ENCODE data around the gene POLR2E.

DNA sequence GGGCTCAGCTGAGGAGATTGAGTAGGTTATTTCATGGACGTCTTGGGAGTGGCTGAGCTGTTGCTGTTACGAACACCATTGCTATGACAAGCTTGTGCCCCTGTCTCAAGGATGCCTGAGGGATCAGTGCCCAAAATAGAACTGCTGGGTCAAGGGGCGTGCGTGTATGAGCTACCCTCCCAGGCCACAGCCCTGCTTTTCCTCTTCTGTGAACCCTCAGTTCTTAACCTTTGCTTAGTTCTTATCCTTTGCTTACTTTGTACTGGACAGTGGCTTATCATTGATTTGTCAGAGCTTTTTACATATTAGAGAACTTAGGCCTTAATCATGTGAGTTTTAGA lies 19.2 kb downstream of the POLR2E start:
- TF ChIP-seq, protein P1, sequence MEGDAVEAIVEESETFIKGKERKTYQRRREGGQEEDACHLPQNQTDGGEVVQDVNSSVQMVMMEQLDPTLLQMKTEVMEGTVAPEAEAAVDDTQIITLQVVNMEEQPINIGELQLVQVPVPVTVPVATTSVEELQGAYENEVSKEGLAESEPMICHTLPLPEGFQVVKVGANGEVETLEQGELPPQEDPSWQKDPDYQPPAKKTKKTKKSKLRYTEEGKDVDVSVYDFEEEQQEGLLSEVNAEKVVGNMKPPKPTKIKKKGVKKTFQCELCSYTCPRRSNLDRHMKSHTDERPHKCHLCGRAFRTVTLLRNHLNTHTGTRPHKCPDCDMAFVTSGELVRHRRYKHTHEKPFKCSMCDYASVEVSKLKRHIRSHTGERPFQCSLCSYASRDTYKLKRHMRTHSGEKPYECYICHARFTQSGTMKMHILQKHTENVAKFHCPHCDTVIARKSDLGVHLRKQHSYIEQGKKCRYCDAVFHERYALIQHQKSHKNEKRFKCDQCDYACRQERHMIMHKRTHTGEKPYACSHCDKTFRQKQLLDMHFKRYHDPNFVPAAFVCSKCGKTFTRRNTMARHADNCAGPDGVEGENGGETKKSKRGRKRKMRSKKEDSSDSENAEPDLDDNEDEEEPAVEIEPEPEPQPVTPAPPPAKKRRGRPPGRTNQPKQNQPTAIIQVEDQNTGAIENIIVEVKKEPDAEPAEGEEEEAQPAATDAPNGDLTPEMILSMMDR (IDR thresholded peaks at IDR 0.05): no peak
- TF ChIP-seq EP300 (IDR thresholded peaks at IDR 0.05): no peak
